Sigmoid colon (tissue), 4 donors: ENCODE data around the gene DGKA.
"Not testable (repeated sequence)": the region's sequence is repeated elsewhere in the genome, so short reads cannot be mapped to it uniquely, and the experiment has no call there.

Experiments
- CTCF ChIP-seq, 4 experiments: fragments of 450-650 bp in 3 of 4; fragments of 200-600 bp in 1 of 4; IDR thresholded peaks; one replicate each; pipeline ENCODE4 v1.5.1; 2016 to 2019; ENCODE audit warnings: antibody characterized with exemption in 4 of 4, mild to moderate bottlenecking in 3 of 4, moderate library complexity in 2 of 4
- POLR2A ChIP-seq, 2 donors: fragments of 450-650 bp; IDR thresholded peaks; one replicate each; pipeline ENCODE4 v1.6.1; 2016; ENCODE audit warnings: antibody characterized with exemption in 2 of 2, mild to moderate bottlenecking in 2 of 2, moderate library complexity in 2 of 2
- POLR2AphosphoS5 ChIP-seq, 4 donors: sonication (generic); formaldehyde crosslinking; IDR thresholded peaks; one replicate each; pipeline ENCODE4 v1.6.1; 2017; ENCODE audit warnings: antibody characterized with exemption in 4 of 4

- TF ChIP-seq CTCF, POLR2A, POLR2AphosphoS5 (IDR thresholded peaks at IDR 0.05): not testable (repeated sequence)
These were observed 50.9 kb downstream of the DGKA start for GRCh38 chr12:55981882-55982281.
